Measurements from ENCODE around the gene HSD17B13.
"Not testable (repeated sequence)": the region's sequence is repeated elsewhere in the genome, so short reads cannot be mapped to it uniquely, and the experiment has no call there.

Gene HSD17B13

GRCh38 chr4:87315000-87315399, 7.7 kb downstream of the HSD17B13 start:
- not testable (repeated sequence) for DNase-seq

DNA sequence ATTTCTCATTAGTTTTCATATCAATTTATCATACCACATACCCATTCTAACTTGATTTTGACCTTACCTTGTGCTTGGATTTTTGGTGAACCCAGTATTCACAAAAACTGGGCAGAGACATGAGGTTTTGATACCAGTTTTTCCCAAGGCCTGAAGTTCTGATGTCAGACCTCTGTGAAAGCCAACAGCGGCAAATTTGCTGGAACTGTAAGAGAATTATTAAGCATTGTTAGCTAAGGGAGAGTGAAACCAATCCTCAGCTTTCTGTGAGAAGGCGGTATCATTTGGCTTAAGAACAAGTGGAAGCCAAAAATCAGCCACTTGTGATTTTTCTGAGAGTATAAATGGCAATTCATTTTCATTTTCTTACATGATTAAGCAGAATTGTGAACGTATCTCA, 8.9 kb downstream of the HSD17B13 start:
- DNase-seq, result no peak

DNA sequence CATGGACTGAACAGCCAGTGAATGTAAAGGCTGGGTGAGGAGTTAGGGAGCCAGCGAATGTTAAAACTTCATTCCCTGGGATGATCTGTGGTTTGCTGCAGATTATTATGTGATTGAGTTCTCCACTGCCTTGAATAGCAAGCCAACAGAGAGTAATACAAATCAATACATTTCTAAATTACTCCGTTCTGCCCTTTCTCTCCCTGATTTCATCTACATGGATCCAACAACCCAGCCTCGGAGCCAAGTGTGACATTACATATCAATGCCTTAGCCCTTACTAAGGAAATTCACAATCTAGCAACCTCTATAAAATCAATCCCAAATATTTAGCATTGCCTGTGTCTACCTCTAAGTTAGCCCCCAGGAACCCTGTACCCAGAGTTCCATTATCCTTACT, 11.0 kb downstream of the HSD17B13 start:
- no peak for DNase-seq

DNA sequence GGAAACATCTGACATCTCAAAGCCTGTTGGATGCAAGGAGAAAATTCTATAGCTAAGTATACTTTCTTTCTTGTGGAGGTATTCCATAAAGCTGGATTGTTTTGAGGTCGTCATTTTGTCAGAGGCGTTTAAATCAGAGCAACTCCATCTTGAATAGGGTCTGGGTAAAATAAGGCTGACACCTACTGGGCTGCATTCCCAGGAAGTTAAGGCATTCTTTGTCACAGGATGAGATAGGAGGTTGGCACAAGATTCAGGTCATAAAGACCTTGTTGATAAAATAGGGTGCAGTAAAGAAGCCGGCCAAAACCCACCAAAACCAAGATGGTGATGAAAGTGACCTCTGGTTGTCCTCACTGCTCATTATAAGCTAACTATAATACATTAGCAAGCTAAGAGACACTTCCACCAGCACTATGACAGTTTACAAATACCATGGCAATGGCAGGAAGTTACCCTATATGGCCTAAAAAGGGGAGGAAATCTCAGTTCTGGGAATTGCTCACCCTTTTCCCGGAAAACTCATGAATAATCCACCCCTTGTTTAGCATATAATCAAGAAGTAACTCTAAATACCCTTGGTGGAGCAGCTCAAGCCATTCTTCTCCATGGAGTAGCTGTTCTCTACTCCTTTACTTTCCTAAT, 11.9 kb downstream of the HSD17B13 start:
- no peak for DNase-seq

DNA sequence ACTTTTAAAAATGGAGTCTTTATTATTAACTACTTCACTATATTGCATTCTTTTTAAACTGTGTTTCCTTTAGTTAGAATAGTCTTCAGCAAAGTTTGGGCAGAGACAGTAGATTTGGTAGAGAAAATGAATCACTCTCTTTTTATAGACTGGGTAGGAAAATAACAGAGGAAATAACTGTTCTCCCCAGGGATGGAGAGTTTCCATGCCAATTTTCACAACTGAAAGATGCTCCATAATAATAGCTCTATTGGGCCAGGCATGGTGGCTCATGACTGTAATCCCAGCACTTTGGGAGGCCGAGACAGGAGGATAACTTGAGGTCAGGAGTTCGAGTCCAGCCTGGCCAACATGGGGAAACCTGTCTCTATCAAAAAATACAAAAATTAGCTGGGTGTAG, 13.1 kb downstream of the HSD17B13 start:
- DNase-seq, result no peak

GRCh38 chr4:87306056-87306455, 16.6 kb downstream of the HSD17B13 start:
- no peak for DNase-seq

DNA sequence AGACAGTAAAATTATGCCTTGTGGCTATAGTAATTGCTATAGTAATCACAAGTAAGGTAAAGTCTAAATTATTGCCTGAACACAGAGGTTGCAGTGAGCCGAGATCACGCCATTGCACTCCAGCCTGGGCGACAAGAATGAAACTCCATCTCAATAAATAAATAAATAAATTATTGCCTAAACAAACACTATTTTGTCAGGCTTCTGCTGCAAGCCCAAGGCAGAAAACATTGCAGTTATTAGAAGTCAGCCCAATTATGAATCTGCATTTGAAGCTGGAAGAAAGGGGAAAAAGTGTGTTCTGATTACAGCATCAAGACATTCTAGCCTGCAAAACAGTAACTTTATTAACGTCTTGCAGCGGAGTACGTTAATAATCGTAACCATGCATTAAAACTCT, 17.1 kb downstream of the HSD17B13 start:
- DNase-seq, result no peak

DNA sequence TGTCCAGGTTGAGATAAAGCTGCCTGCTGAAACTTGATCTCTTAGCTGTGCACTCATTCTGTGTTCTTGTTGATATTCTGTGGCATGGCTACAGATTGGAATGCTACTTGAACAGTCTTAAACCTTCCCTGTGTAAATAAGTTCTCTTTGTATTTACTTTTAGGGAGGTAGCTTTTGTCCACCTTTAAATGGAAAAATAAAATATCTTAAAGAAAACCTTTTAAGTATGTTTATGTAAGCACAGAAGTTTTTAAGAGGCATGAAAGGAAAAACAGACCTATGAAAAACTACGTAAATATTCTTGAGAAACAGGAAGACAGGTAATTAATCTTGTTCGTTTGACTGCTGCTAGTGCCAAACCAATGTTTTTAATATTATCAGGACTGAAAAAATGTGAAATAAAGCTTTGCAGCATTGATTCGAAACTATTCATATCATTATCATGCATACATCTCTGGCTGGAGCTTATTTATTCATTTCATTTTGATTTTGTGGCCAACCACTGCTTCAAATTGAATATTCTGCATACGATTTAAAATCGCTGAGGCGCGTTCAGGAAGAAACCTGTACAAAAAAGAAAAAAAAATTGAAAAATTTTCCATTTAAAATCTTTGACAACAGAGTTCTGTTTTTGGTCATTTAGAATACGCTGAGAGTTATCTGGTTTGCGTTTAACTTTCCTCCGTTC, 17.8 kb downstream of the HSD17B13 start:
- no peak for DNase-seq

GRCh38 chr4:87299898-87300297, 22.8 kb downstream of the HSD17B13 start:
- DNase-seq, result no peak

DNA sequence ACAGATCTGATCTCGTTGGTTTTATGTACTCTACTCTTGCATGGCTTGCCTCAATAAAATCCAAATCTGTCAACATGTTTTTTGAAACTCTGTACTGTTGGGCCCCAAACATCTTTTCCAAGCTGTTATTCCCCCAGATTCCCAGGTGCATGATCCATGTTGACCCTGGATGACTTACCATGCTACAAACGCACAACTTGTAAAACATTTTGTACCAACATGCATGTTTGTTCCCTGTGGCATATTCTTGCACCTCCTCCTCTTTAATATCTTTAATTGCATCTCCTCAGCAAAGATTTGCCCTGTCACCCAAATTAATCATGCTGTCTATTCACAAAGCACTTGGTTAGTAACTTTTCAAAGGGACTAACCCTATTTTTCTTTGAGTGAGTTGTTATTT, 24.3 kb downstream of the HSD17B13 start:
- DNase-seq, result no peak

DNA sequence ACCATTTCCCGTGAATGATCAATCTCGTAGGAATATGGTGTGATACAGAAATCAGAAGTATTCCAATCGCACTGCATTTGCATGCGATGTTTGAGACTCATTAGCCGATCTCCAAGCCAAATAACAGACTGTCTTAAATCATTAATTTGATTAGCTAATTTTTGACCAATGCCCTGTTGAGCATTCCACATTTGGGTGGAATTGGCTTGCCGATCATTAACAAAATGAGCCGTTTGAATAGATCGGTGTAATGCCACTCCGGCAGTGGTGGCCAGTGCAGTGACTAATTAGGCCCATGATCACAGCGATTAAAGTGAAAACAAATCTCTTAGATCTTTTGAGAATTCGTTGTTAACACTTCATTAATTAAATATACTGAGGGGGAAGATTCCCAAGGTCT, 27.8 kb downstream of the HSD17B13 start:
- not testable (repeated sequence) for DNase-seq

DNA sequence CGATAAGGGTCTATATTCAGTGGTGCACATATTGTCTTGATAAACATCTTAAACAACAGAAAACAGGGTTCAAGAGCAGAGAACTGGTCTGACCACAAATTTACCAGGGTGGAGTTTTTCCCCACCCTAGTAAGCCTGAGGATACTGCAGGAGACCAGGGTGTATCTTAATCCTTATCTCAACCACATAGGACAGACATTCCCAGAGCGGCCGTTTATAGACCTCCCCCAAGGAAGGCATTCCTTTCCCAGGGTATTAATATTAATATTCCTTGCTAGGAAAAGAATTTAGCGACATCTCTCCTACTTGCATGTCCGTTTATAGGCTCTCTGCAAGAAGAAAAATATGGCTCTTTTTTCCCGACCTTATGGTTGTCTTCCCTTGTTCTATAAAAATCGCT, 28.8 kb downstream of the HSD17B13 start:
- DNase-seq, result not testable (repeated sequence)

DNA sequence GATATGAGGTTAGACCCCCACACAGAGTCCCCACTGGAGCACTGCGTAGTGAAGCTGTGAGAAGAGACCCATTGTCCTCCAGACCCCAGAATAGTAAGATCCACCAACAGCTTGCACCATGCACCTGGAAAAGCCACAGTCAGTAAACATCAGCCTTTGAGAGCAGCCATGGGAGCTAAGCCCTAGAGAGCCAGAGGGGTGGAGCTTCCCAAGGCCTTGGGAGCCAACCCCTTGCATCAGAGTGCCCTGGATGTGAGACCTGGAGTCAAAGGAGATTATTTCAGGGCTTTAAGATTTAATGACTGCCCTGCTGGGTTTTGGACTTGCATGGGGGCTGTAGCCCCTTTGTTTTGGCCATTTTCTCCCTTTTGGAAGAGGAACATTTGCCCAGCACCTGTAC, 35.7 kb downstream of the HSD17B13 start:
- DNase-seq, result no peak

DNA sequence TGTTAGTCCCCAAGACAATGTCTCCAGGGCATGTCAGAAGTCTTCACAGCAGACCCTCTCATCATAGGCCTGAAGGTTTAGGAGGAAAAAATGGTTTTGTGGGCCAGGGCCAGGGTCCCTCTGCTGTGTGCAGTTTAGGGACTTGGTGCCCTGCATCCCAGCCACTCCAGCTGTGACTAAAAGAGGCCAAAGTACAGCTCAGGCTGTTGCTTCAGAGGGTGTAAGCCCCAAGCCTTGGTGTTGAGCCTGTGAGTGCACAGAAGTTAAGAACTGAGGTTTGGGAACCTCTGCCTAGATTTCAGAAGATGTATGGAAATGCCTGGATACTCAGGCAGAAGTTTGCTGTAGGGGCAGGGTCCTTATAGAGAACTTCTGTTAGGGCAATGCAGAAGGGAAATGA, 38.4 kb downstream of the HSD17B13 start:
- DNase-seq, result not testable (repeated sequence)

DNA sequence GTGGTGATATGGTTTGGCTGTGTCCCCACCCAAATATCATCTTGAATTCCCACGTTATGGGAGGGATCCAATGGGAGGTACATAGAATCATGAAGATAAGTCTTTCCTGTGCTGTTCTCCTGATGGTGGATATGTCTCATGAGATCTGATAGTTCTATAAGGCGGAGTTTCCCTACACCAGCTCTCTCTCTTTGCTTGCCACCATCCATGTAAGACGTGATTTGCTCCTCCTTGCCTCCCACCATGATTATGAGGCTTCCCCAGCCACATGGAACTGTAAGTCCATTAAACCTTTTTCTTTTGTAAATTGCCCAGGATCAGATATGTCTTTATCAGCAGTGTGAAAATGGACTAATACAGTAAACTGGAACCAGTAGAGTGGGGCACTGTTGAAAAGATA, 39.5 kb downstream of the HSD17B13 start:
- DNase-seq, result no peak

- no peak for DNase-seq
Measured at GRCh38 chr4:87281603-87282002, 41.1 kb downstream of the HSD17B13 start.

GRCh38 chr4:87278335-87278794, 44.3 kb downstream of the HSD17B13 start:
- no peak for DNase-seq

DNA sequence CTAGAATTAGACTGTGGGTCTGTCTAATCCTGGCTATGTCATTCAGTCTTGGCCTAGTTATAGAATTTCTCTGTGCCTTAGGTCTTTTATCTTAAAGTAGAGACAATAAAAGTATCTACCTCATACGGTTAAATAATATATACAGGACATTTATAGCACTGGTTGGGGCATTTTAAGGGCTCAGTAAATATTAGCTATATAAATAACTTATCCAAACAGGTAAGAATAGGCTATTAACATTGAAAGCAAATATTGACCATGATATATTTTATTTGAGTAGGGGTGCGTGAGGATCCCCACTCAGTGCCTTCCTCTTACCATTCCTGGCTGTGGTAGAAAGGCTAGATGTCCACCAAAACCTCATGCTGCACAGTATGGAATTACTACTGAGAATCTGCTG, 47.4 kb downstream of the HSD17B13 start:
- DNase-seq, result no peak

GRCh38 chr4:87274803-87275202, 47.9 kb downstream of the HSD17B13 start:
- no peak for DNase-seq

DNA sequence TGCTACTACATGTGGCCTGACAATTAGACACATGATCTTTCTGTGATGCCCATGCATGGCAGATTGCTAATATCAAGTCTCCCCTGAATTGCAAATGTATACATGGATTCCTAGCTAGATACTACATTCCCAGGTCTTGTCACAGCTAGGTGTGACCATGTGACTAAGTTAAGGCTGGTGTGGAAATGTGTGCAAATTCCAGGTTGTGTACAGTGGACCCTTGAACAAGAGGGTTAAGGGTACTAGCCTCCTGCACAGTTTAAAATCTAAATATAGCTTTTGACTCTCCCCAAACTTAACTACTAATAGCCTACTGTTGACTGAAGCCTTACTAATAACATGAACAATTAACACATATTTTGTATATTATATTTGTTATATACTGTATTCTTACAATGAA, 48.4 kb downstream of the HSD17B13 start:
- DNase-seq, result no peak

DNA sequence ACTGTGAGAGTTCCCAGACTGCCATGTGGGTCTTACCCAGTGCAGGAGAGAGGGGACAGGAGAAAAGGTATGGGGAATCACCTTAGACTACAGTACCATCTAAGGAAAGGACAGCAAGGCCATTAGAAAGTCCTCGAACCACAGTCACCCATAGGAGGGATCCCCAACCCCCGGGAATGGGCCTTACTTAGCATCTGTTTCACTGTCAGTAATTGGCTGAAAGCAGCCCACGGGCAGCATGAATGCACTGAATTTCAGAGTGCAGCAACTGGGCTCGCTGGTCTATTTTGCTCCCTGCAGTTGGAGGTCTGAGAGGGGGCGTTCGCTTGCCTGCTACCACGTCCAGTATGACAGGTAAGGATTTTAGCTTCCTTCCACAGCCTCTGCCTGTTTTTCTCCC, 51.9 kb downstream of the HSD17B13 start:
- no peak for DNase-seq

- no peak for DNase-seq
Measured at GRCh38 chr4:87270144-87270543, 52.5 kb downstream of the HSD17B13 start.

GRCh38 chr4:87268411-87268810, 54.3 kb downstream of the HSD17B13 start:
- no peak for DNase-seq

- no peak for DNase-seq
Measured at GRCh38 chr4:87266986-87267385, 55.7 kb downstream of the HSD17B13 start.

GRCh38 chr4:87262886-87263285, 59.8 kb downstream of the HSD17B13 start:
- DNase-seq, result no peak
